Measurements from ENCODE around the gene INPP5E. TPM values are rescaled to one million over a fixed set of nuclear protein-coding genes. Genes with fewer than 3 reads are reported as not detected.

The INPP5E gene
- total RNA-seq, 2 donors from 2014 or later, result 11.9 to 12.5 TPM

- Histone ChIP-seq H3K9me3 (no peaks in the 10 kb centered on the region), H3K4me3 (no peak overlapping the region), H3K27me3 (replicated peaks; ENCODE audit: insufficient read depth) (no peaks in the 10 kb centered on the region), H3K4me1 (ENCODE audit: control insufficient read depth in 1 of 2, low read depth in 2 of 2) (peaks cover 0 to 6% of the 10 kb centered on the region in 2 donors), H3K27ac (no peak overlapping the region), H3K36me3 (peaks cover 61% of the 10 kb centered on the region)
- no peak for TF ChIP-seq CTCF (IDR thresholded peaks at IDR 0.05)
- no peak for DNase-seq (ENCODE audit: low spot score)
- no peak for ATAC-seq (ENCODE audit: insufficient number of reproducible peaks, low FRiP score, low read depth)
Measured at GRCh38 chr9:136444102-136444501, 4.5 kb upstream of the INPP5E start.

- H3K27me3 ChIP-seq (replicated peaks; ENCODE audit: insufficient read depth), result no peaks in the 10 kb centered on the region
- H3K4me1 ChIP-seq (ENCODE audit: control insufficient read depth in 1 of 2, low read depth in 2 of 2), result peaks cover 2 to 7% of the 10 kb centered on the region in 2 donors
- H3K4me3 ChIP-seq, result no peak overlapping the region
- peaks cover 57% of the 10 kb centered on the region for H3K36me3 ChIP-seq
- ATAC-seq (ENCODE audit: insufficient number of reproducible peaks, low FRiP score, low read depth), result no peak
- no peak for TF ChIP-seq CTCF (IDR thresholded peaks at IDR 0.05)
- DNase-seq (ENCODE audit: low spot score), result no peak
- no peak overlapping the region for H3K27ac ChIP-seq
- H3K9me3 ChIP-seq, result no peaks in the 10 kb centered on the region
Measured at GRCh38 chr9:136443687-136444086, 4.0 kb upstream of the INPP5E start.

GRCh38 chr9:136443087-136443486 lies 3.4 kb upstream of the INPP5E start:
- no peak for DNase-seq (ENCODE audit: low spot score)
- Histone ChIP-seq H3K27ac (no peak overlapping the region), H3K36me3 (peaks cover 53% of the 10 kb centered on the region), H3K9me3 (no peaks in the 10 kb centered on the region), H3K4me1 (ENCODE audit: control insufficient read depth in 1 of 2, low read depth in 2 of 2) (peaks cover 8 to 13% of the 10 kb centered on the region in 2 donors), H3K4me3 (no peak overlapping the region), H3K27me3 (replicated peaks; ENCODE audit: insufficient read depth) (no peaks in the 10 kb centered on the region)
- ATAC-seq (ENCODE audit: insufficient number of reproducible peaks, low FRiP score, low read depth), result no peak
- TF ChIP-seq CTCF (IDR thresholded peaks at IDR 0.05), result no peak

GRCh38 chr9:136442265-136442664 lies 2.6 kb upstream of the INPP5E start:
- TF ChIP-seq CTCF (IDR thresholded peaks at IDR 0.05), result no peak
- DNase-seq (ENCODE audit: low spot score), result no peak
- no peaks in the 10 kb centered on the region for H3K27me3 ChIP-seq (replicated peaks; ENCODE audit: insufficient read depth)
- H3K9me3 ChIP-seq, result no peaks in the 10 kb centered on the region
- no peak overlapping the region for H3K4me3 ChIP-seq
- H3K36me3 ChIP-seq, result peaks cover 44% of the 10 kb centered on the region
- no peak for ATAC-seq (ENCODE audit: insufficient number of reproducible peaks, low FRiP score, low read depth)
- peaks cover 16 to 21% of the 10 kb centered on the region in 2 donors for H3K4me1 ChIP-seq (ENCODE audit: control insufficient read depth in 1 of 2, low read depth in 2 of 2)
- H3K27ac ChIP-seq, result no peak overlapping the region

GRCh38 chr9:136441681-136442245 lies 2.1 kb upstream of the INPP5E start:
- Histone ChIP-seq H3K27me3 (replicated peaks; ENCODE audit: insufficient read depth) (no peaks in the 10 kb centered on the region), H3K4me3 (no peak overlapping the region), H3K4me1 (ENCODE audit: control insufficient read depth in 1 of 2, low read depth in 2 of 2) (peaks cover 19 to 26% of the 10 kb centered on the region in 2 donors), H3K9me3 (no peaks in the 10 kb centered on the region), H3K36me3 (peaks cover 39% of the 10 kb centered on the region), H3K27ac (no peak overlapping the region)
- ATAC-seq (ENCODE audit: insufficient number of reproducible peaks, low FRiP score, low read depth) (no peak), DNase-seq (ENCODE audit: low spot score) (no peak)
- TF ChIP-seq CTCF (IDR thresholded peaks at IDR 0.05), result no peak
